ENCODE data around the gene PLPPR1. TPM values are rescaled to one million over a fixed set of nuclear protein-coding genes. Genes with fewer than 3 reads are reported as not detected.

PLPPR1 gene
- total RNA-seq, 1 experiment from 2014 or later, result not detected

- CTCF ChIA-PET, result no interaction called here
- Mint-ChIP-seq H3K36me3 (ENCODE audit: insufficient read depth, unreplicated experiment) (no peaks in the 10 kb centered on the region), H3K4me3 (ENCODE audit: low read depth, unreplicated experiment) (no peak overlapping the region), H3K27me3 (ENCODE audit: unreplicated experiment) (no peaks in the 10 kb centered on the region), H3K9me3 (ENCODE audit: low read depth, unreplicated experiment) (no peaks in the 10 kb centered on the region), H3K27ac (ENCODE audit: unreplicated experiment) (no peak overlapping the region), H3K4me1 (ENCODE audit: low read depth, unreplicated experiment) (no peaks in the 10 kb centered on the region)
- DNase-seq, result no peak
- intact Hi-C loops (cut with micrococcal nuclease; ENCODE audit: unreplicated experiment), result no loop called here
- BruUV-seq (replicated peaks), result no TSS peak
- TF ChIP-seq CTCF (IDR thresholded peaks at IDR 0.05; ENCODE audit: unreplicated experiment), result no peak
Measured at GRCh38 chr9:101232405-101232977, 204.0 kb downstream of the PLPPR1 start.

DNA sequence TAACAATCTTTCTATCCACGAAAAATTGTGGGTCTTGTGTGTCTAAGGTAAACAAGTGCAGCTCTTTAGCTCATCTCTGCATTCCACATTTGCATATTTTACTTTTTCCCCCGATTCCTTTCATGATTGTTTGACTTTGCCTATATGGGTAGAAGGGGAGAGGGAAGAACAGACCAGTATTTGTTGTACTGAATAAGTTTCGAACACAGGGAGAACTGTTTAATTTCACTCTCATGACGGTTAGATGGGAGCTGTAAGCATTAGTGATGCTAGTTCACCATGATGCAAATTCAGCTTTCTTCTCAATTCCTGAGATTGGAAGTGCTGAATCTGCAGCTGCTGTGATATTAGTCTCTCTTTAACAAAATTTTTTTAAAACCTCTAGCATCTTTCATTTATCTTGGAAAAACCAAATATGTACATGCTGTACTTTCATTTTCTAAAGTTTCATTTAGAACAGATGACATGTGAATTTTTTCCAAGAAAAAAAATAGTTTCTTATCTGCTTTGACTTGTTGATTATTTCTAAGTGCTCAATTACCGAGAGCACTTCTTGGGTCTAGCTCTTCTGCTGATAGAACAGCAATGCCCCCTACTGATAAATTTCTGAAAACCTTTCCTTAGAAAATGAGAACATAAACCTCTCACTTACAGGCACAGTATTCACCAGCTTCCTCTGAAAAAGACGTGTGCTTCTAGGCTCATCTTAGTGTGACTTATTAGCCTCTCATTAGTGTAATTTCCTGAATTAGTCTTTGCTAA, 206.8 kb downstream of the PLPPR1 start:
- BruUV-seq (replicated peaks), result no TSS peak
- CTCF ChIA-PET, result interaction anchor here (1.1 to 1.5 kb wide), 4 partner anchors 13 to 116 kb away, joined by 3 to 11 read pairs (median 4); no protein-coding TSS in a partner anchor
- no peaks in the 10 kb centered on the region for H3K27me3 Mint-ChIP-seq (ENCODE audit: unreplicated experiment)
- no peak for TF ChIP-seq CTCF (IDR thresholded peaks at IDR 0.05; ENCODE audit: unreplicated experiment)
- no peaks in the 10 kb centered on the region for H3K36me3 Mint-ChIP-seq (ENCODE audit: insufficient read depth, unreplicated experiment)
- H3K4me3 Mint-ChIP-seq (ENCODE audit: low read depth, unreplicated experiment), result no peak overlapping the region
- intact Hi-C loops (cut with micrococcal nuclease; ENCODE audit: unreplicated experiment), result loop anchor here (1.0 to 5.0 kb wide), 3 partner anchors 116 to 633 kb away; no protein-coding TSS in a partner anchor
- no peak for DNase-seq
- no peaks in the 10 kb centered on the region for H3K4me1 Mint-ChIP-seq (ENCODE audit: low read depth, unreplicated experiment)
- no peaks in the 10 kb centered on the region for H3K9me3 Mint-ChIP-seq (ENCODE audit: low read depth, unreplicated experiment)
- H3K27ac Mint-ChIP-seq (ENCODE audit: unreplicated experiment), result no peak overlapping the region

GRCh38 chr9:101242651-101243050, 214.1 kb downstream of the PLPPR1 start:
- no peak for DNase-seq
- CTCF ChIA-PET, result no interaction called here
- H3K27ac Mint-ChIP-seq (ENCODE audit: unreplicated experiment), result no peak overlapping the region
- H3K27me3 Mint-ChIP-seq (ENCODE audit: unreplicated experiment), result peaks cover 16% of the 10 kb centered on the region
- TF ChIP-seq CTCF (IDR thresholded peaks at IDR 0.05; ENCODE audit: unreplicated experiment), result no peak
- no TSS peak for BruUV-seq (replicated peaks)
- no peaks in the 10 kb centered on the region for H3K36me3 Mint-ChIP-seq (ENCODE audit: insufficient read depth, unreplicated experiment)
- no peaks in the 10 kb centered on the region for H3K4me1 Mint-ChIP-seq (ENCODE audit: low read depth, unreplicated experiment)
- intact Hi-C loops (cut with micrococcal nuclease; ENCODE audit: unreplicated experiment), result no loop called here
- no peak overlapping the region for H3K4me3 Mint-ChIP-seq (ENCODE audit: low read depth, unreplicated experiment)
- H3K9me3 Mint-ChIP-seq (ENCODE audit: low read depth, unreplicated experiment), result no peaks in the 10 kb centered on the region

DNA sequence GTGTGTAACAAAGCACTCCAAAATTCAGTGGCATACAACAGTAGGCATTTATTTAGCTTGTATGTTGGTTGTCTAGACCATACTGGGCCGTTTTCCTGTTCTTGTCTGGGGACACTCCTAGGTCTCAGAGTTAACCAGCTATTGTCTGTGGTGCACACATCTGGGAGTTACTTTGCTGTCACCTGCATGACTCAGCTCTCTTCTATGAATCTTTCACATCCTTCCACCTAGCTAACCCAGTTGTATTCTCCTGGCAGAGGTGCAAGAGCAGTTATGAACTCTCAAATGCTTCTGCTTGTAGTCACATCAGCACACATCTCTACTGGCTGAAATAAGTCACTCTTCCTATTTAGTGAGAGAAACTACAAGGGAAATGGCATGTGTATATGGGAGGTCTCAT, 218.2 kb downstream of the PLPPR1 start:
- Mint-ChIP-seq H3K36me3 (ENCODE audit: insufficient read depth, unreplicated experiment) (no peaks in the 10 kb centered on the region), H3K27me3 (ENCODE audit: unreplicated experiment) (peaks cover 32% of the 10 kb centered on the region), H3K9me3 (ENCODE audit: low read depth, unreplicated experiment) (no peaks in the 10 kb centered on the region), H3K27ac (ENCODE audit: unreplicated experiment) (no peak overlapping the region), H3K4me3 (ENCODE audit: low read depth, unreplicated experiment) (no peak overlapping the region), H3K4me1 (ENCODE audit: low read depth, unreplicated experiment) (no peaks in the 10 kb centered on the region)
- no peak for DNase-seq
- intact Hi-C loops (cut with micrococcal nuclease; ENCODE audit: unreplicated experiment), result no loop called here
- BruUV-seq (replicated peaks), result no TSS peak
- CTCF ChIA-PET, result no interaction called here
- no peak for TF ChIP-seq CTCF (IDR thresholded peaks at IDR 0.05; ENCODE audit: unreplicated experiment)
